Upper lobe of left lung (tissue), 4 donors: ENCODE measurements around the gene NBPF1.
"Not testable (repeated sequence)": the region's sequence is repeated elsewhere in the genome, so short reads cannot be mapped to it uniquely, and the experiment has no call there.

ENCODE experiments used
- EP300 ChIP-seq, 4 donors: sonication (generic); formaldehyde crosslinking; IDR thresholded peaks; one replicate each; pipeline ENCODE4 v1.5.1; 2017; ENCODE audit warnings: antibody characterized with exemption in 4 of 4, control low read depth in 2 of 4
- POLR2A ChIP-seq, 4 donors: fragments of 450-650 bp; IDR thresholded peaks; one replicate each; pipeline ENCODE4 v1.5.1; 2016 to 2017; ENCODE audit warnings: antibody characterized with exemption in 4 of 4, mild to moderate bottlenecking in 2 of 4
- POLR2AphosphoS5 ChIP-seq, 2 donors: sonication (generic); formaldehyde crosslinking; IDR thresholded peaks; one replicate each; pipeline ENCODE4 v1.5.1; 2017; ENCODE audit warnings: antibody characterized with exemption in 2 of 2
- TF ChIP-seq, protein P1 (sequence below), 6 experiments: fragments of 450-650 bp in 4 of 6; fragments of 200-600 bp in 2 of 6; sonication (generic) in 2 of 6; IDR thresholded peaks; one replicate each; pipeline ENCODE4 v1.5.1; 2016 to 2019; ENCODE audit warnings: antibody characterized with exemption in 6 of 6

DNA sequence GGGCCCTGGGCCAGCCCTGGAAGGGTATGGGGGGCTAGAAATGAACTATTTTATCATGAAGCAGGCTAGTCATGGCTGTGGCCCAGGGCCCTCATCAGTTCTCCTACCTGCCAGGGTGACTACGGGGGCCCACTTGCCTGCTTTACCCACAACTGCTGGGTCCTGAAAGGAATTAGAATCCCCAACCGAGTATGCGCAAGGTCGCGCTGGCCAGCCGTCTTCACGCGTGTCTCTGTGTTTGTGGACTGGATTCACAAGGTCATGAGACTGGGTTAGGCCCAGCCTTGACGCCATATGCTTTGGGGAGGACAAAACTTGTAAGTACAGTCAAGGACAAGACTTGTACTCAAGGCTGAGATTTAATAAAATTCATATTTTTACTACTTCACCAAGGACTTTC lies 36.6 kb upstream of the NBPF1 start:
- TF ChIP-seq EP300, POLR2AphosphoS5, POLR2A (IDR thresholded peaks at IDR 0.05): not testable (repeated sequence)
- TF ChIP-seq, protein P1, sequence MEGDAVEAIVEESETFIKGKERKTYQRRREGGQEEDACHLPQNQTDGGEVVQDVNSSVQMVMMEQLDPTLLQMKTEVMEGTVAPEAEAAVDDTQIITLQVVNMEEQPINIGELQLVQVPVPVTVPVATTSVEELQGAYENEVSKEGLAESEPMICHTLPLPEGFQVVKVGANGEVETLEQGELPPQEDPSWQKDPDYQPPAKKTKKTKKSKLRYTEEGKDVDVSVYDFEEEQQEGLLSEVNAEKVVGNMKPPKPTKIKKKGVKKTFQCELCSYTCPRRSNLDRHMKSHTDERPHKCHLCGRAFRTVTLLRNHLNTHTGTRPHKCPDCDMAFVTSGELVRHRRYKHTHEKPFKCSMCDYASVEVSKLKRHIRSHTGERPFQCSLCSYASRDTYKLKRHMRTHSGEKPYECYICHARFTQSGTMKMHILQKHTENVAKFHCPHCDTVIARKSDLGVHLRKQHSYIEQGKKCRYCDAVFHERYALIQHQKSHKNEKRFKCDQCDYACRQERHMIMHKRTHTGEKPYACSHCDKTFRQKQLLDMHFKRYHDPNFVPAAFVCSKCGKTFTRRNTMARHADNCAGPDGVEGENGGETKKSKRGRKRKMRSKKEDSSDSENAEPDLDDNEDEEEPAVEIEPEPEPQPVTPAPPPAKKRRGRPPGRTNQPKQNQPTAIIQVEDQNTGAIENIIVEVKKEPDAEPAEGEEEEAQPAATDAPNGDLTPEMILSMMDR (IDR thresholded peaks at IDR 0.05): not testable (repeated sequence)
